ENCODE measurements around the gene PEAR1. TPM values are rescaled to one million over a fixed set of nuclear protein-coding genes. Genes with fewer than 3 reads are reported as not detected.

The PEAR1 gene
- total RNA-seq, 1 experiment from 2014 or later: 10.8 TPM

DNA sequence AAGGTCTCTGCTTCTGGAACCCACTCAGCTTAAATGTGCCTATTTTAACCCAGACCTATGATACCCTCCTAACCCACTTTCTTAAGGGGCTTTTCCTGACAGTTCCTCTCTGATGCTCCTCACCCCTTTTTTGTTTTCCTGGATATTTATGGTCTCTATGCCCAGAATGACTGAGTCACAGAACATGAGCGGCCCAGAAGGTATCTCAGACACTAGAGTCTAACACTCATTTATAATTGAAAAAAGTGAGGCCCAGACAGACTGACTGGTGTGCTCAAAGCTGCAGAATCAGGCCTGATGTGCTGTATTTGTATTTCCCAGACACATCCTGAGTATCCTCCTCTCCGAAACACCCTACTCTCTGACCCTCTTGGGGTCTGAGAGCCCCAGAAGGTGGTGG, 70.9 kb downstream of the PEAR1 start:
- ChIA-PET RAD21 (ENCODE audit: low non-redundant PET in 1 of 2, low total read pairs in 2 of 2, uncharacterized antibody in 2 of 2, unreplicated experiment in 2 of 2) (no interaction called here), CTCF (no interaction called here), POLR2A (no interaction called here)
- TF ChIP-seq ELF1 (IDR thresholded peaks at IDR 0.05; ENCODE audit: borderline replicate concordance, low read depth) (no peak), YY1 (IDR thresholded peaks at IDR 0.05; ENCODE audit: extremely low read depth, insufficient replicate concordance, low read depth, low read length) (no peak), POLR2A (IDR thresholded peaks at IDR 0.05; ENCODE audit: borderline replicate concordance, extremely low read depth, insufficient read depth, insufficient read length) (no peak), TCF7L2 (IDR thresholded peaks at IDR 0.05; ENCODE audit: borderline replicate concordance, extremely low read depth, insufficient read depth, insufficient read length) (no peak), EZH2phosphoT487 (IDR thresholded peaks at IDR 0.05; ENCODE audit: borderline replicate concordance) (no peak), POLR2AphosphoS5 (IDR thresholded peaks at IDR 0.05; ENCODE audit: low read depth, low read length) (no peak), CEBPB (IDR thresholded peaks at IDR 0.05; ENCODE audit: low read depth) (no peak), ZNF274 (IDR thresholded peaks at IDR 0.05; ENCODE audit: low read depth, low read length) (no peak), EGR1 (IDR thresholded peaks at IDR 0.05; ENCODE audit: low read depth) (no peak), ZFX (IDR thresholded peaks at IDR 0.05) (no peak), SP1 (IDR thresholded peaks at IDR 0.05; ENCODE audit: low read depth) (no peak), RAD21 (IDR thresholded peaks at IDR 0.05; ENCODE audit: low read depth) (no peak), EZH2 (IDR thresholded peaks at IDR 0.05) (no peak), FOSL1 (IDR thresholded peaks at IDR 0.05; ENCODE audit: low read depth) (no peak), CBX3 (IDR thresholded peaks at IDR 0.05; ENCODE audit: low read depth) (no peak)
- TF ChIP-seq, protein P1, sequence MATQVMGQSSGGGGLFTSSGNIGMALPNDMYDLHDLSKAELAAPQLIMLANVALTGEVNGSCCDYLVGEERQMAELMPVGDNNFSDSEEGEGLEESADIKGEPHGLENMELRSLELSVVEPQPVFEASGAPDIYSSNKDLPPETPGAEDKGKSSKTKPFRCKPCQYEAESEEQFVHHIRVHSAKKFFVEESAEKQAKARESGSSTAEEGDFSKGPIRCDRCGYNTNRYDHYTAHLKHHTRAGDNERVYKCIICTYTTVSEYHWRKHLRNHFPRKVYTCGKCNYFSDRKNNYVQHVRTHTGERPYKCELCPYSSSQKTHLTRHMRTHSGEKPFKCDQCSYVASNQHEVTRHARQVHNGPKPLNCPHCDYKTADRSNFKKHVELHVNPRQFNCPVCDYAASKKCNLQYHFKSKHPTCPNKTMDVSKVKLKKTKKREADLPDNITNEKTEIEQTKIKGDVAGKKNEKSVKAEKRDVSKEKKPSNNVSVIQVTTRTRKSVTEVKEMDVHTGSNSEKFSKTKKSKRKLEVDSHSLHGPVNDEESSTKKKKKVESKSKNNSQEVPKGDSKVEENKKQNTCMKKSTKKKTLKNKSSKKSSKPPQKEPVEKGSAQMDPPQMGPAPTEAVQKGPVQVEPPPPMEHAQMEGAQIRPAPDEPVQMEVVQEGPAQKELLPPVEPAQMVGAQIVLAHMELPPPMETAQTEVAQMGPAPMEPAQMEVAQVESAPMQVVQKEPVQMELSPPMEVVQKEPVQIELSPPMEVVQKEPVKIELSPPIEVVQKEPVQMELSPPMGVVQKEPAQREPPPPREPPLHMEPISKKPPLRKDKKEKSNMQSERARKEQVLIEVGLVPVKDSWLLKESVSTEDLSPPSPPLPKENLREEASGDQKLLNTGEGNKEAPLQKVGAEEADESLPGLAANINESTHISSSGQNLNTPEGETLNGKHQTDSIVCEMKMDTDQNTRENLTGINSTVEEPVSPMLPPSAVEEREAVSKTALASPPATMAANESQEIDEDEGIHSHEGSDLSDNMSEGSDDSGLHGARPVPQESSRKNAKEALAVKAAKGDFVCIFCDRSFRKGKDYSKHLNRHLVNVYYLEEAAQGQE (IDR thresholded peaks at IDR 0.05; ENCODE audit: low read depth): no peak
- TF ChIP-seq, protein P2, sequence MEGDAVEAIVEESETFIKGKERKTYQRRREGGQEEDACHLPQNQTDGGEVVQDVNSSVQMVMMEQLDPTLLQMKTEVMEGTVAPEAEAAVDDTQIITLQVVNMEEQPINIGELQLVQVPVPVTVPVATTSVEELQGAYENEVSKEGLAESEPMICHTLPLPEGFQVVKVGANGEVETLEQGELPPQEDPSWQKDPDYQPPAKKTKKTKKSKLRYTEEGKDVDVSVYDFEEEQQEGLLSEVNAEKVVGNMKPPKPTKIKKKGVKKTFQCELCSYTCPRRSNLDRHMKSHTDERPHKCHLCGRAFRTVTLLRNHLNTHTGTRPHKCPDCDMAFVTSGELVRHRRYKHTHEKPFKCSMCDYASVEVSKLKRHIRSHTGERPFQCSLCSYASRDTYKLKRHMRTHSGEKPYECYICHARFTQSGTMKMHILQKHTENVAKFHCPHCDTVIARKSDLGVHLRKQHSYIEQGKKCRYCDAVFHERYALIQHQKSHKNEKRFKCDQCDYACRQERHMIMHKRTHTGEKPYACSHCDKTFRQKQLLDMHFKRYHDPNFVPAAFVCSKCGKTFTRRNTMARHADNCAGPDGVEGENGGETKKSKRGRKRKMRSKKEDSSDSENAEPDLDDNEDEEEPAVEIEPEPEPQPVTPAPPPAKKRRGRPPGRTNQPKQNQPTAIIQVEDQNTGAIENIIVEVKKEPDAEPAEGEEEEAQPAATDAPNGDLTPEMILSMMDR (IDR thresholded peaks at IDR 0.05 in 2 of 3, conservative IDR thresholded peaks at IDR 0.05 in 1 of 3; ENCODE audit: borderline replicate concordance in 1 of 3, insufficient read depth in 1 of 3, low read depth in 2 of 3, low read length in 2 of 3): no peak
- TF ChIP-seq, protein P3, sequence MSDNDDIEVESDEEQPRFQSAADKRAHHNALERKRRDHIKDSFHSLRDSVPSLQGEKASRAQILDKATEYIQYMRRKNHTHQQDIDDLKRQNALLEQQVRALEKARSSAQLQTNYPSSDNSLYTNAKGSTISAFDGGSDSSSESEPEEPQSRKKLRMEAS (IDR thresholded peaks at IDR 0.05): no peak
- TF ChIP-seq, protein P4, sequence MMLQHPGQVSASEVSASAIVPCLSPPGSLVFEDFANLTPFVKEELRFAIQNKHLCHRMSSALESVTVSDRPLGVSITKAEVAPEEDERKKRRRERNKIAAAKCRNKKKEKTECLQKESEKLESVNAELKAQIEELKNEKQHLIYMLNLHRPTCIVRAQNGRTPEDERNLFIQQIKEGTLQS (IDR thresholded peaks at IDR 0.05): no peak
- ATAC-seq: no peak
- Histone ChIP-seq H3K9me3 (ENCODE audit: control insufficient read depth in 1 of 2, insufficient read depth in 1 of 2, low read depth in 1 of 2, low read length in 2 of 2) (no peaks in the 10 kb centered on the region), H2AFZ (ENCODE audit: low read depth, low read length, poor library complexity, severe bottlenecking) (no peak overlapping the region), H3K36me3 (ENCODE audit: control insufficient read depth in 1 of 2, insufficient read depth in 2 of 2, low read length in 2 of 2) (peaks cover 7 to 13% of the 10 kb centered on the region in 2 experiments; a peak in 3 of 4 replicates), H4K20me1 (ENCODE audit: insufficient read depth) (no peaks in the 10 kb centered on the region), H3K4me1 (ENCODE audit: control insufficient read depth in 1 of 2, insufficient read depth in 2 of 2, low read length in 2 of 2) (no peaks in the 10 kb centered on the region), H3K79me2 (ENCODE audit: insufficient read depth, low read length) (no peaks in the 10 kb centered on the region), H3K9me2 (ENCODE audit: insufficient read depth) (no peaks in the 10 kb centered on the region), H3K4me3 (replicated peaks in 1 of 2; ENCODE audit: low read depth in 1 of 2, low read length in 2 of 2) (no peak overlapping the region), H3K9ac (ENCODE audit: low read length) (no peak overlapping the region), H3K27me3 (ENCODE audit: insufficient read depth, low read length) (no peaks in the 10 kb centered on the region), H3K4me2 (ENCODE audit: low read length) (no peak overlapping the region), H3K27ac (ENCODE audit: low read depth, low read length) (no peak overlapping the region)
- no peak for DNase-seq (ENCODE audit: low read depth, low spot score)
- BruUV-seq (replicated peaks): no TSS peak
- intact Hi-C loops (cut with micrococcal nuclease): no loop called here
